ENCODE measurements around the gene ATAD1. TPM values are rescaled to one million over a fixed set of nuclear protein-coding genes. Genes with fewer than 3 reads are reported as not detected.

The ATAD1 gene
- total RNA-seq, 1 donor from 2014 or later: 71.0 TPM

DNA sequence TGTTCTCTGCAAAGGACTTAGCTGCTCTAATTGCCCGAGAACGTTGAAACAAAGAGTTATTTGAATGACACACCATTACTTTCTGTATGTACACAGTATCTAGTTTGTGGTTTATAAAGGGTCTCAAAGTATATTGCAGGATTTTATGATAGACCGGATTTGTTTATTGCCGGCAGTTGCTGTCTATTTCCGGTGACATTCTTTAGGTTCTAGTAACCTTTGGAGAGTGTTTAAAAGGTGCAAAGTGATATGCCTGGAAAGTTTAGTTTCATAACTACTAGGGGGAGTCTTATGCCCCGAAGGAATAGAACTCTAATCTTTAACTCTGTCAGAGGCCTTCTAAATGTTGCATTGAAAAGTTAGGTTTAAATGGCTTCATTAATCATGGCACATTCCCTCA, 94.5 kb downstream of the ATAD1 start:
- Mint-ChIP-seq H3K27me3 (ENCODE audit: low read depth, unreplicated experiment) (no peaks in the 10 kb centered on the region), H3K9me3 (ENCODE audit: unreplicated experiment) (no peaks in the 10 kb centered on the region), H3K4me3 (ENCODE audit: unreplicated experiment) (no peak overlapping the region), H3K36me3 (ENCODE audit: low read depth, unreplicated experiment) (peaks cover 4% of the 10 kb centered on the region), H3K4me1 (ENCODE audit: low read depth, unreplicated experiment) (no peaks in the 10 kb centered on the region), H3K27ac (ENCODE audit: unreplicated experiment) (no peak overlapping the region)
- Histone ChIP-seq H3K27ac (ENCODE audit: low read depth, low read length) (no peak overlapping the region), H3K9me3 (ENCODE audit: insufficient read depth, low read depth, low read length) (no peaks in the 10 kb centered on the region), H3K4me1 (ENCODE audit: insufficient read depth, low read length) (no peaks in the 10 kb centered on the region), H3K9ac (ENCODE audit: low read length) (no peak overlapping the region), H4K20me1 (ENCODE audit: insufficient read depth, low read length) (no peaks in the 10 kb centered on the region), H3K79me2 (ENCODE audit: insufficient read depth, low read length) (no peaks in the 10 kb centered on the region), H3K36me3 (ENCODE audit: insufficient read depth, low read length) (peaks cover 14% of the 10 kb centered on the region), H3K4me3 (ENCODE audit: insufficient read depth, low read depth, low read length) (no peak overlapping the region), H3K27me3 (ENCODE audit: insufficient read depth, low read length) (no peaks in the 10 kb centered on the region), H2AFZ (ENCODE audit: low read depth, low read length) (no peak overlapping the region), H3K4me2 (ENCODE audit: low read length) (no peak overlapping the region)
- TF ChIP-seq EZH2 (IDR thresholded peaks at IDR 0.05; ENCODE audit: insufficient read depth, low read length): no peak
- TF ChIP-seq, protein P1, sequence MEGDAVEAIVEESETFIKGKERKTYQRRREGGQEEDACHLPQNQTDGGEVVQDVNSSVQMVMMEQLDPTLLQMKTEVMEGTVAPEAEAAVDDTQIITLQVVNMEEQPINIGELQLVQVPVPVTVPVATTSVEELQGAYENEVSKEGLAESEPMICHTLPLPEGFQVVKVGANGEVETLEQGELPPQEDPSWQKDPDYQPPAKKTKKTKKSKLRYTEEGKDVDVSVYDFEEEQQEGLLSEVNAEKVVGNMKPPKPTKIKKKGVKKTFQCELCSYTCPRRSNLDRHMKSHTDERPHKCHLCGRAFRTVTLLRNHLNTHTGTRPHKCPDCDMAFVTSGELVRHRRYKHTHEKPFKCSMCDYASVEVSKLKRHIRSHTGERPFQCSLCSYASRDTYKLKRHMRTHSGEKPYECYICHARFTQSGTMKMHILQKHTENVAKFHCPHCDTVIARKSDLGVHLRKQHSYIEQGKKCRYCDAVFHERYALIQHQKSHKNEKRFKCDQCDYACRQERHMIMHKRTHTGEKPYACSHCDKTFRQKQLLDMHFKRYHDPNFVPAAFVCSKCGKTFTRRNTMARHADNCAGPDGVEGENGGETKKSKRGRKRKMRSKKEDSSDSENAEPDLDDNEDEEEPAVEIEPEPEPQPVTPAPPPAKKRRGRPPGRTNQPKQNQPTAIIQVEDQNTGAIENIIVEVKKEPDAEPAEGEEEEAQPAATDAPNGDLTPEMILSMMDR (IDR thresholded peaks at IDR 0.05; ENCODE audit: insufficient read depth, low read depth, low read length): no peak
- no peak for FAIRE-seq
- DNase-seq (ENCODE audit: low read depth): no peak

DNA sequence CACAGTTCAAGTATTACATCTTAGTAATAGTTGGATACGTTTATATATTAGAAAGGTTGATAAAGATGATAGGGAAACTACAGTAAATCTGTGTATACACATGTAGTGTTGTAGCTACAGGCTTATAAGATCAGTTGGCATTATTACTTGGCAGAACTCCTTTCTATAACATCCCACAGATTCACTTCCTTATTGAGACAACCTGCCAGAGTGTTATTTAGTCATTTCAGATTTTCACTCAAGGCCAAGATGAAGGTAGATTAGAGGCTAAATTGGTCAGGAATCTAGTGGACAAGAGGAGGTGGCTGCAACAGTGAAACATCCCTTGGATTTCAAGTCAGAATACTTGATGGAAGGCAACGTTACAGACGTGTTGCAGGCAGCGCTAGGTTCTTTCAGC, 95.3 kb downstream of the ATAD1 start:
- no peaks in the 10 kb centered on the region for H3K4me1 Mint-ChIP-seq (ENCODE audit: low read depth, unreplicated experiment)
- H3K27me3 ChIP-seq (ENCODE audit: insufficient read depth, low read length): no peaks in the 10 kb centered on the region
- no peak overlapping the region for H3K9ac ChIP-seq (ENCODE audit: low read length)
- H3K4me3 ChIP-seq (ENCODE audit: insufficient read depth, low read depth, low read length): no peak overlapping the region
- H4K20me1 ChIP-seq (ENCODE audit: insufficient read depth, low read length): no peaks in the 10 kb centered on the region
- no peaks in the 10 kb centered on the region for H3K4me1 ChIP-seq (ENCODE audit: insufficient read depth, low read length)
- no peaks in the 10 kb centered on the region for H3K9me3 ChIP-seq (ENCODE audit: insufficient read depth, low read depth, low read length)
- no peak overlapping the region for H3K4me2 ChIP-seq (ENCODE audit: low read length)
- H2AFZ ChIP-seq (ENCODE audit: low read depth, low read length): no peak overlapping the region
- no peaks in the 10 kb centered on the region for H3K9me3 Mint-ChIP-seq (ENCODE audit: unreplicated experiment)
- H3K79me2 ChIP-seq (ENCODE audit: insufficient read depth, low read length): no peaks in the 10 kb centered on the region
- no peak for TF ChIP-seq EZH2 (IDR thresholded peaks at IDR 0.05; ENCODE audit: insufficient read depth, low read length)
- TF ChIP-seq, protein P1 (IDR thresholded peaks at IDR 0.05; ENCODE audit: insufficient read depth, low read depth, low read length): no peak
- no peaks in the 10 kb centered on the region for H3K27me3 Mint-ChIP-seq (ENCODE audit: low read depth, unreplicated experiment)
- no peak overlapping the region for H3K27ac Mint-ChIP-seq (ENCODE audit: unreplicated experiment)
- FAIRE-seq (no peak), DNase-seq (ENCODE audit: low read depth) (no peak)
- H3K36me3 Mint-ChIP-seq (ENCODE audit: low read depth, unreplicated experiment): peaks cover 2% of the 10 kb centered on the region
- no peak overlapping the region for H3K27ac ChIP-seq (ENCODE audit: low read depth, low read length)
- H3K4me3 Mint-ChIP-seq (ENCODE audit: unreplicated experiment): no peak overlapping the region
- H3K36me3 ChIP-seq (ENCODE audit: insufficient read depth, low read length): peaks cover 14% of the 10 kb centered on the region

DNA sequence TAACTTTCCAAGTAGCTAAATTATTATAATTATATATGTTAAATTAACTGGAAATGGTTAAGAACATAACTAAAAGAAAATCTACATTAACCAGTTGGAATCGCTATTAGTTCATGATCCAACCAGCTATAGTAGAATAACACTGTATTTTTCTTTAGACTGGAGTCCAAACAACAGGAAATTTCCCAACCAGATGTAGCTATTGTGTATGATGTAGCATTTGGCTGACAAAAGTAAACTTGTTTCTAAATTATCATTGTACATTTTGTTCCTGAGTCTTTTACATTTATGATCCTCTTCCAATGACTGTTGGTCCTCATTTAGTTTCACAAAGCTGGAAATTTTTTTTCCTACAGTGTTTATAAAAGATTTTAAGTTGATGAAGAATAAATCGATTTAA, 96.2 kb downstream of the ATAD1 start:
- no peak overlapping the region for H3K9ac ChIP-seq (ENCODE audit: low read length)
- H3K27me3 ChIP-seq (ENCODE audit: insufficient read depth, low read length): no peaks in the 10 kb centered on the region
- no peak overlapping the region for H2AFZ ChIP-seq (ENCODE audit: low read depth, low read length)
- no peak overlapping the region for H3K4me3 ChIP-seq (ENCODE audit: insufficient read depth, low read depth, low read length)
- Mint-ChIP-seq H3K4me1 (ENCODE audit: low read depth, unreplicated experiment) (no peaks in the 10 kb centered on the region), H3K36me3 (ENCODE audit: low read depth, unreplicated experiment) (peaks cover 5% of the 10 kb centered on the region), H3K4me3 (ENCODE audit: unreplicated experiment) (no peak overlapping the region), H3K27me3 (ENCODE audit: low read depth, unreplicated experiment) (no peaks in the 10 kb centered on the region), H3K27ac (ENCODE audit: unreplicated experiment) (no peak overlapping the region), H3K9me3 (ENCODE audit: unreplicated experiment) (no peaks in the 10 kb centered on the region)
- no peaks in the 10 kb centered on the region for H3K79me2 ChIP-seq (ENCODE audit: insufficient read depth, low read length)
- TF ChIP-seq, protein P1 (IDR thresholded peaks at IDR 0.05; ENCODE audit: insufficient read depth, low read depth, low read length): no peak
- TF ChIP-seq EZH2 (IDR thresholded peaks at IDR 0.05; ENCODE audit: insufficient read depth, low read length): no peak
- no peak for FAIRE-seq
- H3K36me3 ChIP-seq (ENCODE audit: insufficient read depth, low read length): peaks cover 16% of the 10 kb centered on the region
- no peak for DNase-seq (ENCODE audit: low read depth)
- H3K4me1 ChIP-seq (ENCODE audit: insufficient read depth, low read length): no peaks in the 10 kb centered on the region
- no peak overlapping the region for H3K27ac ChIP-seq (ENCODE audit: low read depth, low read length)
- no peak overlapping the region for H3K4me2 ChIP-seq (ENCODE audit: low read length)
- no peaks in the 10 kb centered on the region for H3K9me3 ChIP-seq (ENCODE audit: insufficient read depth, low read depth, low read length)
- no peaks in the 10 kb centered on the region for H4K20me1 ChIP-seq (ENCODE audit: insufficient read depth, low read length)

Measured in astrocyte (in vitro differentiated cells and primary cell).